ENCODE data around the gene LAMC1.
"Not testable (repeated sequence)": the region's sequence is repeated elsewhere in the genome, so short reads cannot be mapped to it uniquely, and the experiment has no call there.

The LAMC1 gene

DNA sequence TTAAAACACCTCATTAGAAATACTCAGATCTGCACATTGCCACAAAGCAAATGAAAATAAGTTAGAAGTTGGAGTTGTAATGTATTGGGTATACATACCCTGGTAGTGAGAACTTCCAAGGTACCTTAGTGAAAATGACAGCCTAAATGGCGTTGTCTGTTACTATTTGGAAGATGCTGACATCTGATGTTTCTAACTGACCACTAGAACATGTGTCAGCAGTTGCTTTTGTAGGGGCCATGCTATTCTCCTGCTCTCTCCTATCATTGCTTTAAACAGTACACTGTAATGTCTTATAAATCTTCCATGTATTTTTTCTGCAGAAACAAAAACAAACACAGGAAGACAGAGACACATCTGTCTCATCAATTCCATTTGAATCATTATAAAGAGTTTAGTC is 40.1 kb downstream of the LAMC1 start:
- in situ Hi-C loops (cut with HindIII; ENCODE audit: low sequenced_read_pairs) = no loop called here
- no peak overlapping the region for H3K4me3 ChIP-seq (ENCODE audit: low read depth, low read length)
- TF ChIP-seq, protein P1, sequence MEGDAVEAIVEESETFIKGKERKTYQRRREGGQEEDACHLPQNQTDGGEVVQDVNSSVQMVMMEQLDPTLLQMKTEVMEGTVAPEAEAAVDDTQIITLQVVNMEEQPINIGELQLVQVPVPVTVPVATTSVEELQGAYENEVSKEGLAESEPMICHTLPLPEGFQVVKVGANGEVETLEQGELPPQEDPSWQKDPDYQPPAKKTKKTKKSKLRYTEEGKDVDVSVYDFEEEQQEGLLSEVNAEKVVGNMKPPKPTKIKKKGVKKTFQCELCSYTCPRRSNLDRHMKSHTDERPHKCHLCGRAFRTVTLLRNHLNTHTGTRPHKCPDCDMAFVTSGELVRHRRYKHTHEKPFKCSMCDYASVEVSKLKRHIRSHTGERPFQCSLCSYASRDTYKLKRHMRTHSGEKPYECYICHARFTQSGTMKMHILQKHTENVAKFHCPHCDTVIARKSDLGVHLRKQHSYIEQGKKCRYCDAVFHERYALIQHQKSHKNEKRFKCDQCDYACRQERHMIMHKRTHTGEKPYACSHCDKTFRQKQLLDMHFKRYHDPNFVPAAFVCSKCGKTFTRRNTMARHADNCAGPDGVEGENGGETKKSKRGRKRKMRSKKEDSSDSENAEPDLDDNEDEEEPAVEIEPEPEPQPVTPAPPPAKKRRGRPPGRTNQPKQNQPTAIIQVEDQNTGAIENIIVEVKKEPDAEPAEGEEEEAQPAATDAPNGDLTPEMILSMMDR (IDR thresholded peaks at IDR 0.05; ENCODE audit: low read depth, low read length) = no peak
- no peak for DNase-seq (ENCODE audit: low read depth, low spot score)

DNA sequence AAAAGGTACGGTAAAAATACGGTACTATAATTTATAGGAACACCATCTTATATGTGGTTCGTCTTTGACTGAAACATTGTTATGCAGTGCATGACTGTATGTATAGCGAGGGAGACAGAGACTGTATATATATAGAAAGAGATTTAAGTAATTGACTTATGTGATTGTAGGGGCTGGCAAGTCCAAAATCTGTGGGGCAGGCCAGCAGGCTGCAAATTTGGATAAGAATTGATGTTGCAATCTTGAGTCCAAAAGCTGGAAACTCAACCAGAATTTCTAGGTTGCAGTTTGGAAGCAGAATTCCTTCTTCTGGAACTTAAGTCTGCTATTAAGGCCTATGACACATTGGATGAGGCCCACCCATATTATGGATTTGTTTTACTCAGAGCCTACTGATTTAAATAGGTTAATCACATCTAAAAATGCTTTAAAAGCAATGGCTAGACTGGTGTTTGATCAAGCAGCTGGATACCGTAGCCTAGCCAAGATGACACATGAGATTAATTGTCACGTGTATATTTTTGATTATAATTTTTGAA is 42.0 kb downstream of the LAMC1 start:
- TF ChIP-seq, protein P1 (IDR thresholded peaks at IDR 0.05; ENCODE audit: low read depth, low read length) = no peak
- H3K4me3 ChIP-seq (ENCODE audit: low read depth, low read length) = no peak overlapping the region
- DNase-seq (ENCODE audit: low read depth, low spot score) = no peak
- in situ Hi-C loops (cut with HindIII; ENCODE audit: low sequenced_read_pairs) = no loop called here

DNA sequence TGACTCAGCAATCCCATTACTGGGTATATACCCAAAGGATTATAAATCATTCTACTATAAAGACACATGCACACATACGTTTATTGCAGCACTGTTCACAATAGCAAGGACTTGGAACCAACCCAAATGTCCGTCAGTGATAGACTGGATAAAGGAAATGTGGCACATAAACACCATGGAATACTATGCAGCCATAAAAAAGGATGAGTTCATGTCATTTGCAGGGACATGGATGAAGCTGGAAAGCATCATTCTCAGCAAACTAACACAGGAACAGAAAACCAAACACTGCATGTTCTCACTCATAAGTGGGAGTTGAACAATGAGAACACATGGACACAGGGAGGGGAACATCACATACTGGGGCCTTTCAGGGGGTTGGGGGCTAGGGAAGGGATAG is 43.2 kb downstream of the LAMC1 start:
- DNase-seq (ENCODE audit: low read depth, low spot score); H3K4me3 ChIP-seq (ENCODE audit: low read depth, low read length); in situ Hi-C loops (cut with HindIII; ENCODE audit: low sequenced_read_pairs): not testable (repeated sequence)

DNA sequence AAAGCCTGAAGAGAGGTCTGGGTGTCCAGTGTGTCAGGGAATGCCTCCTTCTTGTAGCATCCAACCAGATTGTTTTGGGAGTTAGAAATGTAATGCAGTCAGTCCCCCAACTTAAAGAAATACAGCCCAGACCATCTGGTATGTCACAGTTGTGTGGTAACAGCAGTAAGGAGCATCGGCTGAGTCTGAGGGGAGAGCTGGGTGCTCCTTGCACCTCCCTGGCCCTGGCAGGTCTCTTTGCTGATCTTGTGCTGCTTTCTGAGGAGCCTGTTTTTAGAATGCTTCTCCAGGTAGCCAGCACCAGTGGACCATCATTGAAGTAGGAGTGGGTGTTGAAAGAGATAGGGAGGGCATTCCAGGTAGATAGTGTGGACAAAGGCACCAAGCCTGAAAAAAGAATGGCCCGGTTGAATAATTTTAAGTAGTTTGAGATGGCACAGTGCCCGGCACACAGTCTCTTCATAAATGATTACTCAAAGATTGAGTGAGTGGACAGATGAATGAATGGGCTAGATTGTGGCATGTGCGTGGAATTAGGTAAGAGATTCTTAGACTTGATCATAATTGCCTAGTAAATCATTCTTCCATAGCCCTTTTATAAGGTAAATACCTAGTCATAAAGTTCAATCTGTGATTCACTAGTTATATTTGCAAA is 46.5 kb downstream of the LAMC1 start:
- H3K4me3 ChIP-seq (ENCODE audit: low read depth, low read length) = no peak overlapping the region
- DNase-seq (ENCODE audit: low read depth, low spot score) = no peak
- TF ChIP-seq, protein P1 (IDR thresholded peaks at IDR 0.05; ENCODE audit: low read depth, low read length) = no peak
- in situ Hi-C loops (cut with HindIII; ENCODE audit: low sequenced_read_pairs) = no loop called here

DNA sequence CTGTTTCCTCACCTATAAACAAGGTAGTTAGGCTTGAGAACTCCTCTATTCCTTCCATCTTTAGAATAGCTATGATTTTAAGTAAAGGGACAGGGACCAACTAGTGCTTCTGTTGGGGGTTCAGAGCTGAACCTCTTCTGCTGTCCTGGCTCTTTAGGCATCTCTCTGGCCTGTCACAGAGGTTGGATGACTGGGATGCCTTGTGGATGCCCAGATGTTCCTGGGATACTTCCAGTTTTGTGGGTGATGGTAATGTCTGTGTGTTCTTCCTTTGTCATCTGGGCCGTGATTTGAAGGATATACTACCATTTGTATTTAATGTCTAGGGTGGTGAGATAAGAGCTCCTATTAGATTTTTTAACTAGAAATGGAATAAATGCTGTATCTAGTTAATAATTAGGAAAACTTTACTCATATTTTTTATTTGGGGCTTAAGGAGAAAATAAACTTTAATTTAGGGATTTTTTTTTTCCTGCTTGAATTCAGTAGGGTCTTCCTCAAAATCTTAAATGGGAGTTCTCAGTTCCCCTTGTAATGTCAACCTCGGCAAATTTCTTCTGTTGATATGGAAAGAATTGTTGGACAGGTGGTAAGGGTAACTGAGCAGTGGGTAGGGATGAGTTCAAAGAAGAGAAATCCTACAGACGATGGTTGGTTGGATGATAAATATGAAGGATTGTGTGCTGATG is 47.2 kb downstream of the LAMC1 start:
- in situ Hi-C loops (cut with HindIII; ENCODE audit: low sequenced_read_pairs) = no loop called here
- TF ChIP-seq, protein P1 (IDR thresholded peaks at IDR 0.05; ENCODE audit: low read depth, low read length) = no peak
- no peak for DNase-seq (ENCODE audit: low read depth, low spot score)
- H3K4me3 ChIP-seq (ENCODE audit: low read depth, low read length) = no peak overlapping the region

DNA sequence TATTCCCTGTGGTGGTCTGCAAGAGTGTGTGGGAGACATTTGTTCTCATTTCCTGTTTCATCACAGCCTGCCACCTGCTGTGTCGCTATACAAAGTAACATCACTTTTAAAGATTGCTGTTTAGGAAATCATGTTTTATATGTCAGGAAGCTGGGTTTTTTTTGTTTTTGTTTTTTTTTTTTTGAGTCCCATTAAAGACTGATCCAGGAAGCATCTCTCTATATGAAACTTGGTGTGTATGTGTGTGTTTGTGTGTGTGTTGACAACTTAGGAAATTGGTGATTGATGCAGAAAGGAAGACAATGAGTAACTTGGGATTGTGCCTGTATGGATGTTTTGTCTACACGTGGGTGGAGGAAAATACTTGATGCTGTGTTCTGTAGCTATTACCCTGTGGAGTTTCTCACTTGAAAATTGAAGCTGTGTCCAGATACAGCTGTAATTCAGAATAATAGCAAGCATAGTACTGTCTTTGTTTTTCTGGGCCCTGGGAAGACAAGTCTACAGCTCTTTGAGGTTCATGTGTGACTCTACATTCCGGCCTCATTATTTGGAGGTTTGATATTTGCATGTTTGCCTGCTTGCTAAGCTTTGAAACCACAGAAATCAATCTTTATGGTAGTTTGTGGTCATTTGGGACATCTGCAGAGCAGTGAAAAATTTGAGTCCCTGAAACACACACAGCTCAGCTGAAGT is 47.9 kb downstream of the LAMC1 start:
- in situ Hi-C loops (cut with HindIII; ENCODE audit: low sequenced_read_pairs) = no loop called here
- no peak overlapping the region for H3K4me3 ChIP-seq (ENCODE audit: low read depth, low read length)
- peak; percentile 96 for DNase-seq (ENCODE audit: low read depth, low spot score)
- TF ChIP-seq, protein P1 (IDR thresholded peaks at IDR 0.05; ENCODE audit: low read depth, low read length) = no peak

DNA sequence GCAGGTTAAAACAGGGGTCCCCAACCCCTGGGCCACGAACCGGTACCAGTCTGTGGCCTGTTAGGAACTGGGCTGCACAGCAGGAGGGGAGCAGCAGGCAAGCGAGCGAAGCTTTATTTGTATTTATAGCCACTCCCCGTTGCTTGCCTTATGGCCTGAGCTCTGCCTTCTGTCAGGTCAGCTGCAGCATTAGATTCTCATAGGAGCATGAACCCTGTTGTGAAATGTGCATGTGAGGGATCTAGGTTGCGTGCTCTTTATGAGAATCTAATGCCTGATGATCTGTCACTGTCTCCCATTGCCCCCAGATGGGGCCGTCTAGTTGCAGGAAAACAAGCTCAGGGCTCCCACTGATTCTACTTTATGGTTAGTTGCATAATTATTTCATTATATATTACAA is 49.4 kb downstream of the LAMC1 start:
- DNase-seq (ENCODE audit: low read depth, low spot score); in situ Hi-C loops (cut with HindIII; ENCODE audit: low sequenced_read_pairs); H3K4me3 ChIP-seq (ENCODE audit: low read depth, low read length): not testable (repeated sequence)

All from astrocyte of the spinal cord (primary cell).